Left lung (tissue), 10 donors: ENCODE data around the gene SMCO2. TPM values are rescaled to one million over a fixed set of nuclear protein-coding genes. Genes with fewer than 3 reads are reported as not detected.

Source experiments
- ATAC-seq: fragments of 200-7000 bp; cut with Tn5 transposase; one replicate; pipeline ENCODE4 v1.9.1; 2020; ENCODE audit warnings: moderate library complexity
- DNase-seq, 4 donors: peaks; one replicate each; pipeline ENCODE4 v3.0.0-alpha.2; 2013 to 2020
- H3K27ac ChIP-seq, 2 donors: fragments of 200-600 bp; sonication (generic) in 1 of 2; one replicate each; pipeline versions ENCODE4 v1.5.0 to v1.8.0; 2020 to 2021
- H3K27me3 ChIP-seq, 2 donors: fragments of 200-600 bp; sonication (generic) in 1 of 2; one replicate each; pipeline versions ENCODE4 v1.5.0 to v1.8.0; 2020 to 2021
- H3K36me3 ChIP-seq, 2 donors: fragments of 200-600 bp; sonication (generic) in 1 of 2; one replicate each; pipeline versions ENCODE4 v1.5.0 to v1.8.0; 2020 to 2021
- H3K4me1 ChIP-seq, 2 donors: fragments of 200-600 bp; one replicate each; pipeline ENCODE4 v1.8.0; 2021
- H3K4me3 ChIP-seq, 2 donors: fragments of 200-600 bp; sonication (generic) in 1 of 2; one replicate each; pipeline versions ENCODE4 v1.5.0 to v1.8.0; 2020 to 2021; ENCODE audit warnings: mild to moderate bottlenecking in 1 of 2
- H3K9me3 ChIP-seq, 2 donors: fragments of 200-600 bp; sonication (generic) in 1 of 2; one replicate each; pipeline versions ENCODE4 v1.5.0 to v1.8.0; 2020 to 2021
- intact Hi-C, 2 donors: fragments of 100-400 bp; cut with DNase I; formaldehyde crosslinking; loops; one replicate each; pipeline versions ENCODE4 v1.11.2 to v1.14.2; 2022
- polyA plus RNA-seq, 6 donors: library from polyadenylated mRNA; unstranded; fragments of 120-200 nt; gene quantifications; one replicate each; pipeline ENCODE4 v1.2.1, GENCODE V29; 2013; ENCODE audit not compliant: insufficient read length in 6 of 6
- total RNA-seq, 2 donors: library from RNA; stranded (reverse); fragmentation: NEBNext Ultra II Directional; extraction: Animal tissue kit (Norgen Biotek cat#: 25700); gene quantifications; one replicate each; pipeline ENCODE4 v1.2.1, GENCODE V29; 2021
- TF ChIP-seq, protein P1 (sequence below), 2 donors: fragments of 200-600 bp; sonication (generic) in 1 of 2; IDR thresholded peaks; one replicate each; pipeline versions ENCODE4 v1.5.0 to v1.8.0; 2021; ENCODE audit warnings: antibody characterized with exemption in 2 of 2
- donor health status: DM: no; HTN: yes; CAD: no.
- donor health status: DM: no; HTN: no; CAD: no.

The SMCO2 gene
- total and polyA plus RNA-seq, 8 donors, result 0.17 to 0.60 (median 0.27) TPM; not detected in 2

DNA sequence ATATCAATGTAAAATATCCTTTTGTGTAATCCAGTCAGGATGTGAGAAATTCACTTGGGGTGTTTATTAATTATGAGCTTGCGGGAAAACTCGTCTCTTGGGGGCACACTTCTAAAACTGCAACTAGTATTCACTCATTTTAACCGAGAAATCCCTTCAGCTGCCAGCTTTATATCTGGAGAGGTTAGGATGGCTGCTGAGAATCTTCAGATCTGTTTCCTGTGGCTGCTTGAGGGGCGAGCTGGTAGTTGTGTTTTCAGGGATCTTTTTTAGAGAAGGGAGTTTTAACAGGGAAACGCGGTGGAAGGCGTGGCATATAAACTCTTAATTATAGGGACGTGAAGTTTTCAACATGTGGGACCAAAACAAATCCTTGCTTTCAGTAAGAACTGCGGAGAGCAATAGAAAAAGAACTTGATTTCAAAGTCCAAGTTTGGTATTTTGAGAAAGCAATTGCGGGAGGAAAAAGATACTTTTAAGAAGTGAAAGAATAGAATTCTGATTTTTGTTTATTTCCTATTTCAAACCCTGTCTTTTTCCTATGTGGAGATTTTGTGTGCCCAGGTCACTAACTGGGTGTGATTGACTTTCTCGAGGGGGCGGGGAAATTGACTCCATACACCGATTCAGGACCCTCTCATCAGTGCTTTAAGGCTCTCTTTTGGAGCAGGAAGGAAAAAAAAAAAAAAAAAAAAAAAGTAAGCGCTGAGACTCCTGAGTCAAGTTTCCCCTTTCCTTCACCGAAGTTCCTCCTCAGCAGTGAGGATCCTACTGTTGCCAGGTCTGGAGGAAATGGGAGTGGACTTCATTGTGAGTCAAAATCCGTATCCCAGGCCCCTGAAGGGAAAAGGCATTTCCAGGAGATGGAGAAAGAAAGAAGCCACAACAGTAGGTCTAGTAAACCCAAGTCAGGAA, 78.6 kb downstream of the SMCO2 start:
- H3K4me3 ChIP-seq, result peak overlapping the region; percentile 62 to 69
- peak overlapping the region; percentile 86 to 93 for H3K27ac ChIP-seq
- TF ChIP-seq, protein P1, sequence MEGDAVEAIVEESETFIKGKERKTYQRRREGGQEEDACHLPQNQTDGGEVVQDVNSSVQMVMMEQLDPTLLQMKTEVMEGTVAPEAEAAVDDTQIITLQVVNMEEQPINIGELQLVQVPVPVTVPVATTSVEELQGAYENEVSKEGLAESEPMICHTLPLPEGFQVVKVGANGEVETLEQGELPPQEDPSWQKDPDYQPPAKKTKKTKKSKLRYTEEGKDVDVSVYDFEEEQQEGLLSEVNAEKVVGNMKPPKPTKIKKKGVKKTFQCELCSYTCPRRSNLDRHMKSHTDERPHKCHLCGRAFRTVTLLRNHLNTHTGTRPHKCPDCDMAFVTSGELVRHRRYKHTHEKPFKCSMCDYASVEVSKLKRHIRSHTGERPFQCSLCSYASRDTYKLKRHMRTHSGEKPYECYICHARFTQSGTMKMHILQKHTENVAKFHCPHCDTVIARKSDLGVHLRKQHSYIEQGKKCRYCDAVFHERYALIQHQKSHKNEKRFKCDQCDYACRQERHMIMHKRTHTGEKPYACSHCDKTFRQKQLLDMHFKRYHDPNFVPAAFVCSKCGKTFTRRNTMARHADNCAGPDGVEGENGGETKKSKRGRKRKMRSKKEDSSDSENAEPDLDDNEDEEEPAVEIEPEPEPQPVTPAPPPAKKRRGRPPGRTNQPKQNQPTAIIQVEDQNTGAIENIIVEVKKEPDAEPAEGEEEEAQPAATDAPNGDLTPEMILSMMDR (IDR thresholded peaks at IDR 0.05), result peak in 1 of 2 donors; percentile 11
- ATAC-seq, result peak; percentile 3
- no peaks in the 10 kb centered on the region for H3K9me3 ChIP-seq
- H3K36me3 ChIP-seq, result no peaks in the 10 kb centered on the region
- H3K4me1 ChIP-seq, result peaks cover 12 to 24% of the 10 kb centered on the region in 2 donors
- peak in 1 of 4 donors; percentile 67 for DNase-seq
- intact Hi-C loops, result no loop called here
- H3K27me3 ChIP-seq, result no peaks in the 10 kb centered on the region

- no peaks in the 10 kb centered on the region for H3K27me3 ChIP-seq
- intact Hi-C loops, result no loop called here
- H3K27ac ChIP-seq, result no peak overlapping the region
- DNase-seq (no peak), ATAC-seq (no peak)
- H3K36me3 ChIP-seq, result no peaks in the 10 kb centered on the region
- H3K4me1 ChIP-seq, result peaks cover 4 to 25% of the 10 kb centered on the region in 2 donors
- TF ChIP-seq, protein P1 (IDR thresholded peaks at IDR 0.05), result no peak
- no peaks in the 10 kb centered on the region for H3K9me3 ChIP-seq
- H3K4me3 ChIP-seq, result no peak overlapping the region
Measured at GRCh38 chr12:27527512-27527911, 81.0 kb downstream of the SMCO2 start.

DNA sequence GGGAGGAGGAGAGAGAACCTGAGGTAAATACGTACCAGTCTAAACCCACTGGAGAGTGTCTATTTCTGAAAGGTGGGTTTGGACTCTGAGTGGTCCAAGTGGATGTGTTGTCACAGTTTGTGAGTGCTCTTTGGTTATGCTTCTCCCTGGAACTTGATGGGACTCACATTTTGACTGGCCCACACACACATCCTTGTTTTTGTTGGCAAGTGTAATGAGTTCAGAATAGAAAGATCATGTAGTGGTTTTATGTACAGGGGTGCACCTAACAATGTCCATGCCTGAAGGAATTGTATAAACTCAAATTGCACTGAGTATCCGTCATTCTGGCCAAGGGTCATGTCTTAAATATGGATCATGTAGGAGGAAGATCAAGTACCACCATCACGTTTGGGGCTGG, 82.3 kb downstream of the SMCO2 start:
- Histone ChIP-seq H3K9me3 (no peaks in the 10 kb centered on the region), H3K27me3 (no peaks in the 10 kb centered on the region), H3K36me3 (no peaks in the 10 kb centered on the region), H3K4me1 (peaks cover 0 to 20% of the 10 kb centered on the region in 2 donors), H3K27ac (no peak overlapping the region), H3K4me3 (no peak overlapping the region)
- no peak for ATAC-seq
- DNase-seq, result no peak
- TF ChIP-seq, protein P1 (IDR thresholded peaks at IDR 0.05), result no peak
- intact Hi-C loops, result no loop called here

- TF ChIP-seq, protein P1 (IDR thresholded peaks at IDR 0.05), result no peak
- H3K9me3 ChIP-seq, result no peaks in the 10 kb centered on the region
- no peak for DNase-seq
- peaks cover 0 to under 1% of the 10 kb centered on the region in 2 donors for H3K36me3 ChIP-seq
- peaks cover 0 to 12% of the 10 kb centered on the region in 2 donors for H3K4me1 ChIP-seq
- H3K4me3 ChIP-seq, result no peak overlapping the region
- intact Hi-C loops, result no loop called here
- no peak overlapping the region for H3K27ac ChIP-seq
- H3K27me3 ChIP-seq, result no peaks in the 10 kb centered on the region
- ATAC-seq, result no peak
Measured at GRCh38 chr12:27530157-27530922, 83.8 kb downstream of the SMCO2 start.

- Histone ChIP-seq H3K36me3 (peaks cover 0 to 4% of the 10 kb centered on the region in 2 donors), H3K4me3 (no peak overlapping the region), H3K27ac (no peak overlapping the region), H3K9me3 (no peaks in the 10 kb centered on the region), H3K4me1 (peaks cover 0 to 7% of the 10 kb centered on the region in 2 donors), H3K27me3 (no peaks in the 10 kb centered on the region)
- intact Hi-C loops, result no loop called here
- TF ChIP-seq, protein P1 (IDR thresholded peaks at IDR 0.05), result no peak
- DNase-seq, result peak in 1 of 4 donors; percentile 69
- ATAC-seq, result no peak
Measured at GRCh38 chr12:27531896-27532295, 85.4 kb downstream of the SMCO2 start.
